ENCODE results near the gene ITPR1. TPM values are rescaled to one million over a fixed set of nuclear protein-coding genes. Genes with fewer than 3 reads are reported as not detected.

ITPR1 gene
- total RNA-seq, 1 donor from 2014 or later, result 91.7 TPM

- Histone ChIP-seq H3K27ac (peak overlapping the region; percentile 32), H3K4me3 (no peak overlapping the region), H3K27me3 (no peaks in the 10 kb centered on the region), H3K9me3 (no peaks in the 10 kb centered on the region), H3K36me3 (peaks cover 30% of the 10 kb centered on the region), H3K4me1 (peaks cover 9% of the 10 kb centered on the region)
- ATAC-seq (no peak), DNase-seq (no peak)
- TF ChIP-seq, protein P1, sequence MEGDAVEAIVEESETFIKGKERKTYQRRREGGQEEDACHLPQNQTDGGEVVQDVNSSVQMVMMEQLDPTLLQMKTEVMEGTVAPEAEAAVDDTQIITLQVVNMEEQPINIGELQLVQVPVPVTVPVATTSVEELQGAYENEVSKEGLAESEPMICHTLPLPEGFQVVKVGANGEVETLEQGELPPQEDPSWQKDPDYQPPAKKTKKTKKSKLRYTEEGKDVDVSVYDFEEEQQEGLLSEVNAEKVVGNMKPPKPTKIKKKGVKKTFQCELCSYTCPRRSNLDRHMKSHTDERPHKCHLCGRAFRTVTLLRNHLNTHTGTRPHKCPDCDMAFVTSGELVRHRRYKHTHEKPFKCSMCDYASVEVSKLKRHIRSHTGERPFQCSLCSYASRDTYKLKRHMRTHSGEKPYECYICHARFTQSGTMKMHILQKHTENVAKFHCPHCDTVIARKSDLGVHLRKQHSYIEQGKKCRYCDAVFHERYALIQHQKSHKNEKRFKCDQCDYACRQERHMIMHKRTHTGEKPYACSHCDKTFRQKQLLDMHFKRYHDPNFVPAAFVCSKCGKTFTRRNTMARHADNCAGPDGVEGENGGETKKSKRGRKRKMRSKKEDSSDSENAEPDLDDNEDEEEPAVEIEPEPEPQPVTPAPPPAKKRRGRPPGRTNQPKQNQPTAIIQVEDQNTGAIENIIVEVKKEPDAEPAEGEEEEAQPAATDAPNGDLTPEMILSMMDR (IDR thresholded peaks at IDR 0.05), result no peak
- intact Hi-C loops (cut with DNase I), result no loop called here
Observed at GRCh38 chr3:4813909-4814304, 320.8 kb downstream of the ITPR1 start.

DNA sequence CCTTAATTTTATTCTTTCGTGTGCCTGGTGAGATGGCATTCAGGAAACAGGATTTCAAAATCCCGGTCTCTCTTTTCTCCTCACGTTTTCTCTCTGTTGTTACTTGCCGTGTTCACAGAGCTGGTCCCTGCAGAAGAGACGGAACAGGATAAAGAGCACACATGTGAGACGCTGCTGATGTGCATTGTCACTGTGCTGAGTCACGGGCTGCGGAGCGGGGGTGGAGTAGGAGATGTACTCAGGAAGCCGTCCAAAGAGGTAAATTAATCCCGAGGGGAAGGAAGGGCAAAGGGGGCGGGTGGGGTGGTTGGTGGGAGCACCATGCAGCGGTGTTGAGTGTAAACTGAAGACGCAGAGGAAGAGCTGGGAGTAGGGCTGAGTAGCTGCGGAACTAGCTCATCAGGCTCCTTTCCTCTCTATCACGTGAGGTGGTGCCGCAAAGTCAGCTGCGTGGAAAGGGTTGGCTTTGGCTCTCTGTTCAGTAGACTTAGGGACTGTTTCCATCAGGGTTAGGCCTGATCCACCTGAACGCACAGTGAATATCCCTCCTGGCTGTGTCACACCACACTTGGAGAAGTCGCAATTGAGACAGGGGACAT is 321.3 kb downstream of the ITPR1 start:
- TF ChIP-seq, protein P1 (IDR thresholded peaks at IDR 0.05), result no peak
- intact Hi-C loops (cut with DNase I), result no loop called here
- peaks cover 35% of the 10 kb centered on the region for H3K36me3 ChIP-seq
- no peaks in the 10 kb centered on the region for H3K27me3 ChIP-seq
- H3K4me3 ChIP-seq, result no peak overlapping the region
- DNase-seq (peak; percentile 72), ATAC-seq (peak; percentile 79)
- peak overlapping the region; percentile 32 for H3K27ac ChIP-seq
- peaks cover 9% of the 10 kb centered on the region for H3K4me1 ChIP-seq
- no peaks in the 10 kb centered on the region for H3K9me3 ChIP-seq

- peak overlapping the region; percentile 9 for H3K27ac ChIP-seq
- intact Hi-C loops (cut with DNase I), result no loop called here
- no peaks in the 10 kb centered on the region for H3K9me3 ChIP-seq
- no peaks in the 10 kb centered on the region for H3K27me3 ChIP-seq
- peaks cover 36% of the 10 kb centered on the region for H3K36me3 ChIP-seq
- H3K4me3 ChIP-seq, result no peak overlapping the region
- peaks cover 9% of the 10 kb centered on the region for H3K4me1 ChIP-seq
- DNase-seq (no peak), ATAC-seq (no peak)
- TF ChIP-seq, protein P1 (IDR thresholded peaks at IDR 0.05), result no peak
Observed at GRCh38 chr3:4814904-4815574, 321.9 kb downstream of the ITPR1 start.

GRCh38 chr3:4816306-4816705 is 323.2 kb downstream of the ITPR1 start:
- Histone ChIP-seq H3K36me3 (peaks cover 36% of the 10 kb centered on the region), H3K4me3 (no peak overlapping the region)
- intact Hi-C loops (cut with DNase I), result no loop called here

DNA sequence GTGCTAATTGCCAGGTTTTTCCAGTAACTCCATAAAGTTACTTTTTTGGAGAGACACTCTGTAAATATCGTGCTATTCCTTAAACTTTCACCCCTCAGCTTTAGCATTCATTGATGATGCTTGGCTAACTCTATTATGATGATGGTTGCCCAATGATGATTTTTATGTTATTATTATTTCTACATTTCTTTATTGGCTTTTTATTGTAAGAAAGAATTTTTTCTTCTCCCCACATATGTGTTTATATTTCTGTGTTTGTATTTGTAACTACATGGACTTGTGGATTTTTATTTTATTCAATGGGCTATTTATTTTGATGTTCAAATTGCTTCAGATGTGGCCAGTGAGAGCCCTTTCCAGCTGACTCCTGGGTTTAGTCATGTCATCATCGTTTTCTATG is 323.6 kb downstream of the ITPR1 start:
- Histone ChIP-seq H3K27ac (no peak overlapping the region), H3K36me3 (peaks cover 36% of the 10 kb centered on the region), H3K9me3 (no peaks in the 10 kb centered on the region), H3K4me3 (no peak overlapping the region), H3K27me3 (no peaks in the 10 kb centered on the region), H3K4me1 (peaks cover 9% of the 10 kb centered on the region)
- TF ChIP-seq, protein P1 (IDR thresholded peaks at IDR 0.05), result no peak
- intact Hi-C loops (cut with DNase I), result no loop called here
- ATAC-seq, result no peak
- no peak for DNase-seq

More at GRCh38 chr3:4816306-4816705, 323.2 kb downstream of the ITPR1 start:
- TF ChIP-seq, protein P1 (IDR thresholded peaks at IDR 0.05), result no peak
- Histone ChIP-seq H3K27me3 (no peaks in the 10 kb centered on the region), H3K27ac (no peak overlapping the region), H3K9me3 (no peaks in the 10 kb centered on the region), H3K4me1 (peaks cover 9% of the 10 kb centered on the region)
- ATAC-seq, result no peak
- DNase-seq, result no peak
